Peyer's patch (tissue), 4 donors: ENCODE data around the gene CLMN.

Experiments used
- CTCF ChIP-seq, 6 experiments: fragments of 450-650 bp in 4 of 6; fragments of 200-600 bp in 2 of 6; sonication (generic) in 1 of 6; IDR thresholded peaks; one replicate each; pipeline ENCODE4 v1.5.1; 2017 to 2019; ENCODE audit warnings: antibody characterized with exemption in 6 of 6, mild to moderate bottlenecking in 3 of 6, moderate library complexity in 1 of 6
- POLR2A ChIP-seq, 2 donors: fragments of 450-650 bp; IDR thresholded peaks; one replicate each; pipeline ENCODE4 v1.5.1; 2017; ENCODE audit warnings: antibody characterized with exemption in 2 of 2, mild to moderate bottlenecking in 2 of 2, moderate library complexity in 2 of 2

- TF ChIP-seq CTCF (IDR thresholded peaks at IDR 0.05) (no peak), POLR2A (IDR thresholded peaks at IDR 0.05) (no peak)
Measured at GRCh38 chr14:95149441-95149840, 170.3 kb downstream of the CLMN start.
